Mucosa of stomach (tissue), 1 donor: ENCODE measurements around the gene PLXNA4.

ENCODE experiments used
- H3K27me3 ChIP-seq: one replicate; pipeline ENCODE4 v1.7.0; 2013; ENCODE audit warnings: mild to moderate bottlenecking, low read length; ENCODE audit not compliant: control insufficient read depth, insufficient read depth
- H3K36me3 ChIP-seq: one replicate; pipeline ENCODE4 v1.7.0; 2013; ENCODE audit warnings: low read length; ENCODE audit not compliant: control insufficient read depth, insufficient read depth
- H3K4me1 ChIP-seq: one replicate; pipeline ENCODE4 v1.7.0; 2013; ENCODE audit warnings: mild to moderate bottlenecking, low read length; ENCODE audit not compliant: control insufficient read depth, insufficient read depth
- H3K4me3 ChIP-seq: one replicate; pipeline ENCODE4 v1.7.0; 2013; ENCODE audit warnings: low read length
- H3K9ac ChIP-seq: one replicate; pipeline ENCODE4 v1.7.0; 2013; ENCODE audit warnings: mild to moderate bottlenecking, low read length, moderate library complexity
- H3K9me3 ChIP-seq: one replicate; pipeline ENCODE4 v1.7.0; 2013; ENCODE audit warnings: mild to moderate bottlenecking, low read length, moderate library complexity; ENCODE audit not compliant: control insufficient read depth
- donor health status: Pancreatic carcinoma.

Gene PLXNA4

GRCh38 chr7:132249256-132249971, 326.9 kb downstream of the PLXNA4 start:
- Histone ChIP-seq H3K9me3 (no peaks in the 10 kb centered on the region), H3K27me3 (no peaks in the 10 kb centered on the region), H3K4me1 (peaks cover 26% of the 10 kb centered on the region), H3K4me3 (no peak overlapping the region), H3K9ac (no peak overlapping the region), H3K36me3 (no peaks in the 10 kb centered on the region)

- Histone ChIP-seq H3K9me3 (no peaks in the 10 kb centered on the region), H3K36me3 (no peaks in the 10 kb centered on the region), H3K9ac (no peak overlapping the region), H3K27me3 (no peaks in the 10 kb centered on the region), H3K4me3 (no peak overlapping the region), H3K4me1 (peaks cover 26% of the 10 kb centered on the region)
Observed at GRCh38 chr7:132248841-132249240, 327.4 kb downstream of the PLXNA4 start.

- Histone ChIP-seq H3K9me3 (no peaks in the 10 kb centered on the region), H3K4me3 (no peak overlapping the region), H3K9ac (no peak overlapping the region), H3K27me3 (no peaks in the 10 kb centered on the region), H3K4me1 (peaks cover 26% of the 10 kb centered on the region), H3K36me3 (no peaks in the 10 kb centered on the region)
Observed at GRCh38 chr7:132247995-132248618, 328.2 kb downstream of the PLXNA4 start.

- Histone ChIP-seq H3K27me3 (no peaks in the 10 kb centered on the region), H3K4me3 (no peak overlapping the region), H3K36me3 (no peaks in the 10 kb centered on the region), H3K4me1 (peaks cover 22% of the 10 kb centered on the region), H3K9ac (no peak overlapping the region), H3K9me3 (no peaks in the 10 kb centered on the region)
Observed at GRCh38 chr7:132246591-132246990, 329.7 kb downstream of the PLXNA4 start.

- Histone ChIP-seq H3K9me3 (no peaks in the 10 kb centered on the region), H3K9ac (no peak overlapping the region), H3K4me3 (no peak overlapping the region), H3K4me1 (peaks cover 12% of the 10 kb centered on the region), H3K27me3 (no peaks in the 10 kb centered on the region), H3K36me3 (no peaks in the 10 kb centered on the region)
Observed at GRCh38 chr7:132245539-132245938, 330.7 kb downstream of the PLXNA4 start.

- Histone ChIP-seq H3K4me3 (no peak overlapping the region), H3K9ac (no peak overlapping the region), H3K27me3 (no peaks in the 10 kb centered on the region), H3K4me1 (peaks cover 6% of the 10 kb centered on the region), H3K9me3 (no peaks in the 10 kb centered on the region), H3K36me3 (no peaks in the 10 kb centered on the region)
Observed at GRCh38 chr7:132244903-132245480, 331.3 kb downstream of the PLXNA4 start.

- H3K27me3 ChIP-seq, result no peaks in the 10 kb centered on the region
- no peaks in the 10 kb centered on the region for H3K36me3 ChIP-seq
Observed at GRCh38 chr7:132243463-132243862, 332.8 kb downstream of the PLXNA4 start.

GRCh38 chr7:132243051-132243450, 333.2 kb downstream of the PLXNA4 start:
- Histone ChIP-seq H3K4me3 (no peak overlapping the region), H3K9ac (no peak overlapping the region), H3K9me3 (no peaks in the 10 kb centered on the region), H3K27me3 (no peaks in the 10 kb centered on the region), H3K4me1 (no peaks in the 10 kb centered on the region), H3K36me3 (no peaks in the 10 kb centered on the region)

More at GRCh38 chr7:132243463-132243862, 332.8 kb downstream of the PLXNA4 start:
- Histone ChIP-seq H3K9me3 (no peaks in the 10 kb centered on the region), H3K4me3 (no peak overlapping the region), H3K4me1 (no peaks in the 10 kb centered on the region), H3K9ac (no peak overlapping the region)

- H3K9ac ChIP-seq, result no peak overlapping the region
- no peaks in the 10 kb centered on the region for H3K9me3 ChIP-seq
- H3K27me3 ChIP-seq, result no peaks in the 10 kb centered on the region
- no peaks in the 10 kb centered on the region for H3K36me3 ChIP-seq
- H3K4me1 ChIP-seq, result no peaks in the 10 kb centered on the region
- H3K4me3 ChIP-seq, result no peak overlapping the region
Observed at GRCh38 chr7:132242192-132242812, 334.0 kb downstream of the PLXNA4 start.

- no peaks in the 10 kb centered on the region for H3K9me3 ChIP-seq
Observed at GRCh38 chr7:132240821-132241422, 335.3 kb downstream of the PLXNA4 start.

GRCh38 chr7:132240262-132240661, 336.0 kb downstream of the PLXNA4 start:
- H3K9ac ChIP-seq, result no peak overlapping the region
- no peaks in the 10 kb centered on the region for H3K4me1 ChIP-seq
- no peaks in the 10 kb centered on the region for H3K27me3 ChIP-seq
- H3K4me3 ChIP-seq, result no peak overlapping the region
- H3K36me3 ChIP-seq, result no peaks in the 10 kb centered on the region
- H3K9me3 ChIP-seq, result no peaks in the 10 kb centered on the region

More at GRCh38 chr7:132240821-132241422, 335.3 kb downstream of the PLXNA4 start:
- no peaks in the 10 kb centered on the region for H3K27me3 ChIP-seq
- no peak overlapping the region for H3K4me3 ChIP-seq
- H3K9ac ChIP-seq, result no peak overlapping the region
- H3K4me1 ChIP-seq, result no peaks in the 10 kb centered on the region
- no peaks in the 10 kb centered on the region for H3K36me3 ChIP-seq
